CD1c-positive myeloid dendritic cell (primary cell): ENCODE results near the gene PCP4L1.
A peak's percentile ranks its signal among the peaks of the same experiment; 100 is the strongest.
"Not testable (repeated sequence)": the region's sequence is repeated elsewhere in the genome, so short reads cannot be mapped to it uniquely, and the experiment has no call there.

Experiments used
- DNase-seq: peaks from one replicate; pipeline ENCODE4 v3.0.0-alpha.2; 2016; ENCODE audit errors: extremely low spot score

PCP4L1 gene

GRCh38 chr1:161314201-161314981, 55.8 kb downstream of the PCP4L1 start, which contains the start of gene SDHC:
Gene SDHC, plus strand, starts transcription at chr1:161314381. Its CDS starts 25 bp downstream, at chr1:161314406.
- peak; percentile 95 for DNase-seq

- not testable (repeated sequence) for DNase-seq
These were observed 57.5 kb downstream of the PCP4L1 start for GRCh38 chr1:161315841-161316674.

GRCh38 chr1:161324020-161324419, 65.5 kb downstream of the PCP4L1 start:
- no peak for DNase-seq

GRCh38 chr1:161330346-161330745, 71.8 kb downstream of the PCP4L1 start:
- DNase-seq: no peak

GRCh38 chr1:161333166-161333565, 74.6 kb downstream of the PCP4L1 start:
- DNase-seq: no peak
